ENCODE results near the gene MED9. TPM values are rescaled to one million over a fixed set of nuclear protein-coding genes. Genes with fewer than 3 reads are reported as not detected.
"Not testable (repeated sequence)": the region's sequence is repeated elsewhere in the genome, so short reads cannot be mapped to it uniquely, and the experiment has no call there.

Gene MED9
- total RNA-seq, 2 experiments from 2014 or later: 21.8 to 27.5 TPM

DNA sequence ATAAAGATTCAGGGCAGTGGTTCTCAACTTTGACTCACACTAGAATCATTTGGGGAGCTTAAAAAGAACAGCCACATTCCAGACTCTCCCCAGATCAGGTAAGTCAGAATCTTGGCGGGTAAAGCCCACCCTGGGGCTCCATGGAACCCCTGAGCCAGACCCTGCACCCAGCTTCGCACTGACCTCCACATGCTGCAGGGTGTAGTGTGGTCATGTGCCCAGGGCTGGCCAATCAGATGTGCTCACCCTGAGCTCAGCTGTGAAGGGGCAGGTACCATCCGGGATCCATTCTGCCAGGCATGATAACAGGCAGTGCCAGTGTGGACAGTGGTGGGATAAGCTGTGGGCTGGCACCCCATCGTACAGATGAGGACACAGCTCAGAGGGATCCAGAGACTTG, 28.1 kb upstream of the MED9 start:
- intact Hi-C loops (cut with micrococcal nuclease; ENCODE audit: unreplicated experiment): no loop called here
- no peaks in the 10 kb centered on the region for H3K79me2 ChIP-seq (ENCODE audit: insufficient read depth, low read depth, low read length)
- no peak for DNase-seq (ENCODE audit: low spot score)
- H3K4me2 ChIP-seq (ENCODE audit: low read length): no peak overlapping the region
- no peak overlapping the region for H3K4me3 ChIP-seq (ENCODE audit: low read depth, low read length, poor library complexity, severe bottlenecking)
- ChIA-PET CTCF (ENCODE audit: unreplicated experiment) (interaction anchor here (1.0 kb wide), 1 partner anchor 8 kb away, joined by 3 read pairs; no protein-coding TSS in a partner anchor), POLR2A (no interaction called here)
- no peaks in the 10 kb centered on the region for H3K9me3 ChIP-seq (ENCODE audit: low read length)
- no peak for TF ChIP-seq EZH2phosphoT487 (IDR thresholded peaks at IDR 0.05; ENCODE audit: borderline replicate concordance, low read depth, low read length)
- TF ChIP-seq, protein P1, sequence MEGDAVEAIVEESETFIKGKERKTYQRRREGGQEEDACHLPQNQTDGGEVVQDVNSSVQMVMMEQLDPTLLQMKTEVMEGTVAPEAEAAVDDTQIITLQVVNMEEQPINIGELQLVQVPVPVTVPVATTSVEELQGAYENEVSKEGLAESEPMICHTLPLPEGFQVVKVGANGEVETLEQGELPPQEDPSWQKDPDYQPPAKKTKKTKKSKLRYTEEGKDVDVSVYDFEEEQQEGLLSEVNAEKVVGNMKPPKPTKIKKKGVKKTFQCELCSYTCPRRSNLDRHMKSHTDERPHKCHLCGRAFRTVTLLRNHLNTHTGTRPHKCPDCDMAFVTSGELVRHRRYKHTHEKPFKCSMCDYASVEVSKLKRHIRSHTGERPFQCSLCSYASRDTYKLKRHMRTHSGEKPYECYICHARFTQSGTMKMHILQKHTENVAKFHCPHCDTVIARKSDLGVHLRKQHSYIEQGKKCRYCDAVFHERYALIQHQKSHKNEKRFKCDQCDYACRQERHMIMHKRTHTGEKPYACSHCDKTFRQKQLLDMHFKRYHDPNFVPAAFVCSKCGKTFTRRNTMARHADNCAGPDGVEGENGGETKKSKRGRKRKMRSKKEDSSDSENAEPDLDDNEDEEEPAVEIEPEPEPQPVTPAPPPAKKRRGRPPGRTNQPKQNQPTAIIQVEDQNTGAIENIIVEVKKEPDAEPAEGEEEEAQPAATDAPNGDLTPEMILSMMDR (conservative IDR thresholded peaks at IDR 0.05; ENCODE audit: low read length): no peak
- H3K4me1 ChIP-seq (ENCODE audit: insufficient read depth, low read length, poor library complexity, severe bottlenecking): peaks cover 11% of the 10 kb centered on the region
- no peak overlapping the region for H3K27ac ChIP-seq (ENCODE audit: low read depth, low read length, poor library complexity, severe bottlenecking)
- no peaks in the 10 kb centered on the region for H4K20me1 ChIP-seq (ENCODE audit: insufficient read depth, low read length)
- no peak overlapping the region for H2AFZ ChIP-seq (ENCODE audit: low read length)
- no peaks in the 10 kb centered on the region for H3K9me2 ChIP-seq (ENCODE audit: insufficient read depth, low read length)
- no peaks in the 10 kb centered on the region for H3K36me3 ChIP-seq (ENCODE audit: insufficient read depth, low read length)
- no TSS peak for BruUV-seq (replicated peaks)

DNA sequence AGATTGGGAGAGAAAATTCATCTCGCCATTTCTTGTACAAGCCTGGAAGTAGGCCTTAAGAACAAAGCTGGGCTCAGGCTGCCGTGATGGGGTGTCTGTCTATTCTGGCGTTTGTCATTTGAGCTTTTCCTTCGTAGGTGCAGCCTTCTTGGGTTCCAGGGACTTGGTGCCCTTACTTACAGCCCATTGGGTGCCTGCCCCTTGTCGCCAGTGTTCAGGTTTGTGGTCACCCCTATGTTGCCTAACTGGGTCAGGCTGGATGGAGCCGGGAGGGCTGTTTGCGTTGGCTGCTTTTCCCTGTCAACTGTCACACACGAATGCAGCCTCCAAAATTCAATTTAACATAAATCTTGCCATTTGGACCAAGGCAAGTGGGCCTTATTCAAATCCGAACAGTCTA, 23.7 kb upstream of the MED9 start:
- H3K4me2 ChIP-seq (ENCODE audit: low read length): no peak overlapping the region
- H3K79me2 ChIP-seq (ENCODE audit: insufficient read depth, low read depth, low read length): no peaks in the 10 kb centered on the region
- H3K4me3 ChIP-seq (ENCODE audit: low read depth, low read length, poor library complexity, severe bottlenecking): no peak overlapping the region
- BruUV-seq (replicated peaks): no TSS peak
- ChIA-PET POLR2A (no interaction called here), CTCF (ENCODE audit: unreplicated experiment) (no interaction called here)
- H3K9me2 ChIP-seq (ENCODE audit: insufficient read depth, low read length): no peaks in the 10 kb centered on the region
- H4K20me1 ChIP-seq (ENCODE audit: insufficient read depth, low read length): no peaks in the 10 kb centered on the region
- no peaks in the 10 kb centered on the region for H3K36me3 ChIP-seq (ENCODE audit: insufficient read depth, low read length)
- DNase-seq (ENCODE audit: low spot score): no peak
- H3K4me1 ChIP-seq (ENCODE audit: insufficient read depth, low read length, poor library complexity, severe bottlenecking): no peaks in the 10 kb centered on the region
- intact Hi-C loops (cut with micrococcal nuclease; ENCODE audit: unreplicated experiment): no loop called here
- H3K27ac ChIP-seq (ENCODE audit: low read depth, low read length, poor library complexity, severe bottlenecking): no peak overlapping the region
- H2AFZ ChIP-seq (ENCODE audit: low read length): no peak overlapping the region
- TF ChIP-seq EZH2phosphoT487 (IDR thresholded peaks at IDR 0.05; ENCODE audit: borderline replicate concordance, low read depth, low read length): no peak
- TF ChIP-seq, protein P1 (conservative IDR thresholded peaks at IDR 0.05; ENCODE audit: low read length): no peak
- no peaks in the 10 kb centered on the region for H3K9me3 ChIP-seq (ENCODE audit: low read length)

DNA sequence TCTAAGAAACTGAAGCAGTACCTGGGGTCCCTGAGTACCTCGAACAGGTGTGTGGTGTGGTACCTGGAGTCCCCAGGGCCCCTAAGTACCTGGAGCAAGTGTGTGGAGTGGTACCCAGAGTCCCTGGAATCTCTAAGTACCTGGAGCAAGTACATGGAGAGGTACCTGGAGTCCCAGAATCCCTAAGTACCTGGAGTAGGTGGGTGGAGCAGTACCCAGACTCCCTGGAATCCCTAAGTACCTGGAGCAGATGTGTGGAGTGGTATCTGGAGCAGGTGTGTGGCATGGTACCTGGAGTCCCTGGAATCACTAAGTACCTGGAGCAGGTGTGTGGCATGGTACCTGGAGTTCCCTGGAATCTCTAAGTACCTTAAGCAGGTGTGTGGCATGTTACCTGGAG, 22.5 kb upstream of the MED9 start:
- H3K9me3 ChIP-seq (ENCODE audit: low read length): no peaks in the 10 kb centered on the region
- H3K79me2 ChIP-seq (ENCODE audit: insufficient read depth, low read depth, low read length): no peaks in the 10 kb centered on the region
- H3K4me2 ChIP-seq (ENCODE audit: low read length): no peak overlapping the region
- DNase-seq (ENCODE audit: low spot score): no peak
- intact Hi-C loops (cut with micrococcal nuclease; ENCODE audit: unreplicated experiment): no loop called here
- ChIA-PET CTCF (ENCODE audit: unreplicated experiment) (no interaction called here), POLR2A (no interaction called here)
- no peaks in the 10 kb centered on the region for H3K9me2 ChIP-seq (ENCODE audit: insufficient read depth, low read length)
- no peak overlapping the region for H2AFZ ChIP-seq (ENCODE audit: low read length)
- H3K27ac ChIP-seq (ENCODE audit: low read depth, low read length, poor library complexity, severe bottlenecking): no peak overlapping the region
- no peaks in the 10 kb centered on the region for H3K4me1 ChIP-seq (ENCODE audit: insufficient read depth, low read length, poor library complexity, severe bottlenecking)
- no peaks in the 10 kb centered on the region for H4K20me1 ChIP-seq (ENCODE audit: insufficient read depth, low read length)
- H3K36me3 ChIP-seq (ENCODE audit: insufficient read depth, low read length): no peaks in the 10 kb centered on the region
- BruUV-seq (replicated peaks): no TSS peak
- TF ChIP-seq EZH2phosphoT487 (IDR thresholded peaks at IDR 0.05; ENCODE audit: borderline replicate concordance, low read depth, low read length): no peak
- TF ChIP-seq, protein P1 (conservative IDR thresholded peaks at IDR 0.05; ENCODE audit: low read length): no peak
- H3K4me3 ChIP-seq (ENCODE audit: low read depth, low read length, poor library complexity, severe bottlenecking): no peak overlapping the region

DNA sequence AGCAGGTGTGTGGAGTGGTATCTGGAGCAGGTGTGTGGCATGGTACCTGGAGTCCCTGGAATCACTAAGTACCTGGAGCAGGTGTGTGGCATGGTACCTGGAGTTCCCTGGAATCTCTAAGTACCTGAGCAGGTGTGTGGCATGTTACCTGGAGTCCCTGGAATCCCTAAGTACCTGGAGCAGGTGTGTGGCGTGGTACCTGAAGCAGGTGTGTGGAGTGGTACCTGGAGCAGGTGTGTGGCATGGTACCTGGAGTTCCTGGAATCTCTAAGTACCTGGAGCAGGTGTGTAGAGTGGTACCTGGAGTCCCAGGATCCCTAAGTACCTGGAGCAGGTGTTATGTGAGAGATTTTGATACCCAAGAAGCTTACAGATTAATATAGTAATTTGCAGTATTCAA, 22.1 kb upstream of the MED9 start:
- H3K9me3 ChIP-seq (ENCODE audit: low read length); intact Hi-C loops (cut with micrococcal nuclease; ENCODE audit: unreplicated experiment); DNase-seq (ENCODE audit: low spot score); H3K79me2 ChIP-seq (ENCODE audit: insufficient read depth, low read depth, low read length); H3K9me2 ChIP-seq (ENCODE audit: insufficient read depth, low read length); H2AFZ ChIP-seq (ENCODE audit: low read length); H3K36me3 ChIP-seq (ENCODE audit: insufficient read depth, low read length); H3K4me3 ChIP-seq (ENCODE audit: low read depth, low read length, poor library complexity, severe bottlenecking); H3K27ac ChIP-seq (ENCODE audit: low read depth, low read length, poor library complexity, severe bottlenecking); POLR2A ChIA-PET; BruUV-seq (replicated peaks); H3K4me2 ChIP-seq (ENCODE audit: low read length); H3K4me1 ChIP-seq (ENCODE audit: insufficient read depth, low read length, poor library complexity, severe bottlenecking); H4K20me1 ChIP-seq (ENCODE audit: insufficient read depth, low read length); CTCF ChIA-PET (ENCODE audit: unreplicated experiment): not testable (repeated sequence)

Data from OCI-LY7 (cell line).